AG04449 (cell line): ENCODE results near the gene KLHL28.

Source experiments
- CTCF ChIA-PET: fragments of 350-600 bp; formaldehyde crosslinking; extraction: SDS; loops from one replicate; lab custom pipeline; 2021; ENCODE audit warnings: antibody characterized with exemption; lab: Yijun Ruan, JAX
- POLR2A ChIA-PET: fragments of 400-600, 350-600 bp; formaldehyde crosslinking; extraction: SDS; loops from one replicate; lab custom pipeline; 2020; ENCODE audit warnings: antibody characterized with exemption, inconsistent platforms; lab: Yijun Ruan, JAX
- DNase-seq: peaks from one replicate; pipeline ENCODE4 v3.0.0-alpha.2; 2010; ENCODE audit warnings: low read depth, low spot score
- H3K4me3 ChIP-seq: 2 replicates; pipeline ENCODE4 v1.5.1; 2011; ENCODE audit warnings: low read depth, mild to moderate bottlenecking, control low read depth, low read length
- CTCF ChIP-seq: IDR thresholded peaks from one replicate; pipeline ENCODE4 v1.5.1; 2011; ENCODE audit warnings: mild to moderate bottlenecking, moderate library complexity, low read length, control low read depth, inconsistent platforms; ENCODE audit not compliant: insufficient read depth; ENCODE audit errors: missing control alignments

KLHL28 gene, protein sequence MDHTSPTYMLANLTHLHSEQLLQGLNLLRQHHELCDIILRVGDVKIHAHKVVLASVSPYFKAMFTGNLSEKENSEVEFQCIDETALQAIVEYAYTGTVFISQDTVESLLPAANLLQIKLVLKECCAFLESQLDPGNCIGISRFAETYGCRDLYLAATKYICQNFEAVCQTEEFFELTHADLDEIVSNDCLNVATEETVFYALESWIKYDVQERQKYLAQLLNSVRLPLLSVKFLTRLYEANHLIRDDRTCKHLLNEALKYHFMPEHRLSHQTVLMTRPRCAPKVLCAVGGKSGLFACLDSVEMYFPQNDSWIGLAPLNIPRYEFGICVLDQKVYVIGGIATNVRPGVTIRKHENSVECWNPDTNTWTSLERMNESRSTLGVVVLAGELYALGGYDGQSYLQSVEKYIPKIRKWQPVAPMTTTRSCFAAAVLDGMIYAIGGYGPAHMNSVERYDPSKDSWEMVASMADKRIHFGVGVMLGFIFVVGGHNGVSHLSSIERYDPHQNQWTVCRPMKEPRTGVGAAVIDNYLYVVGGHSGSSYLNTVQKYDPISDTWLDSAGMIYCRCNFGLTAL

GRCh38 chr14:44961554-44962333 lies at the start of gene KLHL28, which contains the start of gene TOGARAM1:
Gene KLHL28 (minus strand): TSS chr14:44961947. CDS start chr14:44945928, 16,019 bp downstream.
Gene TOGARAM1 (plus strand): TSS chr14:44962190. CDS start chr14:44962422, 232 bp downstream.
- H3K4me3 ChIP-seq = peak within 1 kb of the TSS; percentile 93
- peak; percentile 98 for DNase-seq
- ChIA-PET CTCF (interaction anchor here (1.3 to 5.2 kb wide), 2 partner anchors 48 to 122 kb away, joined by 3 to 26 read pairs; partner anchors contain the start of gene PRPF39), POLR2A (interaction anchor here (0.5 to 1.6 kb wide), 5 partner anchors 17 to 64 kb away, joined by 3 to 5 read pairs (median 4); no protein-coding TSS in a partner anchor)
- no peak for TF ChIP-seq CTCF

DNA sequence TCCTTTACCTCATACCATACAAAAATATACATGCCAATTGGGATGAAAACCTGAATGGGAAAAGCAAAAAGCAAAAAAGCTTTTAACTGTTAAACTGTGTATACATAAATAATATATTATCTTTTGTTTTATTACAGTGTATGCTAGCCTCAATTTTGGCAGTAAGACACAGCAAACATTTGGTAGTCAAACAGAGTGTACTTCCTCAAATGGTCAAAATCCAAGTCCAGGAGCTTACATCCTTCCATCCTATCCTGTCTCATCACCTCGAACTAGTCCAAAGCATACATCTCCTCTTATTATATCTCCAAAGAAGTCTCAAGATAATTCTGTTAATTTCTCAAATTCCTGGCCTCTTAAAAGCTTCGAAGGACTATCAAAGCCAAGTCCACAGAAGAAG lies 42.2 kb upstream of the KLHL28 start:
- DNase-seq = no peak
- ChIA-PET POLR2A (no interaction called here), CTCF (no interaction called here)
- H3K4me3 ChIP-seq = no peak overlapping the region
- no peak for TF ChIP-seq CTCF

DNA sequence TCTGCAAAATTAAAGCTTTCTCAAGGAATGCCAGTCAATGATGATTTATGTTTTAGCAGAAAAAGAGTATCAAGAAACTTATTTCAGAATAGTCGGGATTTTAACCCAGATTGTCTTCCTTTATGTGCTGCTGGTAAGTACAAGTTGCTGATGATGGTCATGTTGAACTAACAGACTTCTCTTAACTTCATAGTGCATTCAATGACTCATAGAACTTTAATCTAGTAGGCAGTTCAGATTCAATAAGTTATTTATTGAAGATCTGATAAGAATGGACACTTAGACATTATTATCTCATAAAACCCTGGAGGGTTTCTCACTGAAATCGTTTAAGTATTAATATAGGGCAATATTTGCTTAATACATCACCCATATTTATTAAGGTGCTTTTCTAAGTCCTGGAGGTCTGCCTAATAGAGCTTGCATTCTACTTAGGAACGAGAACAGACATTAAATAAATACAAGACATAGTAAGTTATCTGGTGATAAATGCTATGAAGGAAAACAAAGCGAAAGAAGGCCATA lies 34.1 kb upstream of the KLHL28 start:
- POLR2A ChIA-PET = no interaction called here
- no peak for DNase-seq
- CTCF ChIA-PET = no interaction called here
- no peak overlapping the region for H3K4me3 ChIP-seq
- no peak for TF ChIP-seq CTCF

DNA sequence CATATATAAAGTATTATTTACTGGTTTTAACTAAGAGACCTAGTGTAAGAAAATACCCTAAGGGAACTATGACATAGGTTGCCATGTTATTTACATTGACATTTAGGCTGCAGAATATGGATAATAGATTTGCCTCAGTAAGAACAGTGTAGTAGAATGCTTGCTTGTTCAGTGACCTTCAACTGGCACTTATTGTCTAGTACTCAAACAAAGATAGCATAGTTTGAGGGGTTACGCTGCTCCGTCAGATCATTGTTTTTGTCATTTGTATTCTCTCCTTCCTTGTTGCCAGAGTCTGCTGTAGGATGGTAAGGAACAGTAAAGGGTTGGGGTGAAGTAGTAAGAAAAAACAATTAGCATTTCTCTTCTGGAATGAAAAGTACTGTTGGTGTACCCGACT lies 33.4 kb upstream of the KLHL28 start:
- POLR2A ChIA-PET = no interaction called here
- no peak for TF ChIP-seq CTCF
- no peak for DNase-seq
- H3K4me3 ChIP-seq = no peak overlapping the region
- CTCF ChIA-PET = no interaction called here

DNA sequence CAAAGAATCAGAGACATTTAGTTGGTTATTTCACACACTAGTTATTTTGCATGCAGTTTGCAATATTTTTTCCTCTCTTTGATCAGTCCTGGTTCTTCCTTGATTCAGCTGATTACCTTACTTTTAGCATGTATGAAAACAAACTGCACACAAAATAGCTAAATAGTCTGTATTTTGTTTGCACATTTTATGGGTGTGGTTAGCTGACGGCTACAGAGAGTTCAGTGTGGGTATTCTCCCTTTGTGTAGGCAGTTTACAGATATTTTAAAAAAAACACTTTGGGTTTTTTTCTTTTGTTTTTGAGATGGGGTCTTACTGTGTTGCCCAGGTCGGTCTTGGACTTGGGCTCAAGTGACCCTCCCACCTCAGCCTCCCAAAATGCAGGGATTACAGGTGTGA lies 28.8 kb upstream of the KLHL28 start:
- DNase-seq = no peak
- no peak overlapping the region for H3K4me3 ChIP-seq
- TF ChIP-seq CTCF = no peak
- ChIA-PET POLR2A (no interaction called here), CTCF (interaction anchor here (1.2 kb wide), 1 partner anchor 77 kb away, joined by 4 read pairs; no protein-coding TSS in a partner anchor)
